Tibial nerve (tissue), 4 donors: Measurements from ENCODE around the gene EEF2KMT.
"Not testable (repeated sequence)": the region's sequence is repeated elsewhere in the genome, so short reads cannot be mapped to it uniquely, and the experiment has no call there.

Experiments used
- EP300 ChIP-seq, 2 donors: sonication (generic); formaldehyde crosslinking; IDR thresholded peaks; one replicate each; pipeline ENCODE4 v1.6.1; 2017; ENCODE audit warnings: antibody characterized with exemption in 2 of 2, mild to moderate bottlenecking in 1 of 2
- TF ChIP-seq, protein P1 (sequence below), 5 experiments: fragments of 200-600 bp in 3 of 5; fragments of 450-650 bp in 2 of 5; sonication (generic) in 3 of 5; IDR thresholded peaks; one replicate each; pipeline ENCODE4 v1.5.1; 2016 to 2019; ENCODE audit warnings: antibody characterized with exemption in 5 of 5, mild to moderate bottlenecking in 3 of 5, moderate library complexity in 2 of 5

DNA sequence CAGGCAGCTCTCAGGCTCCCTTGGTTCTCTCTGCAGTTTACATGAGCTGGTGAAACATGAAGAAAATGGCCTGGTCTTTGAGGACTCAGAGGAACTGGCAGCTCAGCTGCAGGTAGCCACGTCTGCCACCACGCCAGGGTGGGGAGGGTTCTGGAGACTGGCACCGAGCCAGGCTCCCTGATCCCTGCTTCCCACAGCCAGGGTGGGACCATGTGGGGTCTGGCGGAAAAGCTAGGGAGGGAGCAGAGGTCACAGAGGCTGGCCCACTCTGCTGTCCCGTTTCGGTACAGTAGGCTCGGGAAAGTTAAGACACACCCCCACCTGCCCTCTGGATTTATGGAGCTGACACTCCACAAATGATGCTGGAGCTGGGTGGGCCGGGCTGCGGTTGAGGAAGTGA is 13.9 kb downstream of the EEF2KMT start:
- TF ChIP-seq, protein P1, sequence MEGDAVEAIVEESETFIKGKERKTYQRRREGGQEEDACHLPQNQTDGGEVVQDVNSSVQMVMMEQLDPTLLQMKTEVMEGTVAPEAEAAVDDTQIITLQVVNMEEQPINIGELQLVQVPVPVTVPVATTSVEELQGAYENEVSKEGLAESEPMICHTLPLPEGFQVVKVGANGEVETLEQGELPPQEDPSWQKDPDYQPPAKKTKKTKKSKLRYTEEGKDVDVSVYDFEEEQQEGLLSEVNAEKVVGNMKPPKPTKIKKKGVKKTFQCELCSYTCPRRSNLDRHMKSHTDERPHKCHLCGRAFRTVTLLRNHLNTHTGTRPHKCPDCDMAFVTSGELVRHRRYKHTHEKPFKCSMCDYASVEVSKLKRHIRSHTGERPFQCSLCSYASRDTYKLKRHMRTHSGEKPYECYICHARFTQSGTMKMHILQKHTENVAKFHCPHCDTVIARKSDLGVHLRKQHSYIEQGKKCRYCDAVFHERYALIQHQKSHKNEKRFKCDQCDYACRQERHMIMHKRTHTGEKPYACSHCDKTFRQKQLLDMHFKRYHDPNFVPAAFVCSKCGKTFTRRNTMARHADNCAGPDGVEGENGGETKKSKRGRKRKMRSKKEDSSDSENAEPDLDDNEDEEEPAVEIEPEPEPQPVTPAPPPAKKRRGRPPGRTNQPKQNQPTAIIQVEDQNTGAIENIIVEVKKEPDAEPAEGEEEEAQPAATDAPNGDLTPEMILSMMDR (IDR thresholded peaks at IDR 0.05): not testable (repeated sequence)
- TF ChIP-seq EP300 (IDR thresholded peaks at IDR 0.05): not testable (repeated sequence)
